ENCODE data around the gene MRPS17.
A peak's percentile ranks its signal among the peaks of the same experiment; 100 is the strongest.
"Not testable (repeated sequence)": the region's sequence is repeated elsewhere in the genome, so short reads cannot be mapped to it uniquely, and the experiment has no call there.

The MRPS17 gene

GRCh38 chr7:55951637-55952351, at the start of gene MRPS17:
Gene MRPS17 (plus strand): TSS chr7:55951877. CDS start chr7:55953196, 1,319 bp downstream.
- peak; percentile 89 for DNase-seq (ENCODE audit: low read depth, low spot score)

GRCh38 chr7:55903985-55904759, 47.5 kb upstream of the MRPS17 start:
- no peak for DNase-seq (ENCODE audit: low read depth, low spot score)

- DNase-seq (ENCODE audit: low read depth, low spot score) = no peak
These were observed 38.9 kb upstream of the MRPS17 start for GRCh38 chr7:55912748-55913158.

GRCh38 chr7:55917771-55918170, 33.9 kb upstream of the MRPS17 start:
- no peak for DNase-seq (ENCODE audit: low read depth, low spot score)

- no peak for DNase-seq (ENCODE audit: low read depth, low spot score)
These were observed 23.5 kb upstream of the MRPS17 start for GRCh38 chr7:55928006-55928767.

GRCh38 chr7:55931421-55932151, 20.1 kb upstream of the MRPS17 start:
- no peak for DNase-seq (ENCODE audit: low read depth, low spot score)

GRCh38 chr7:55939514-55940123, 12.1 kb upstream of the MRPS17 start:
- DNase-seq (ENCODE audit: low read depth, low spot score) = no peak

GRCh38 chr7:55946545-55946944, 5.1 kb upstream of the MRPS17 start:
- DNase-seq (ENCODE audit: low read depth, low spot score) = no peak

GRCh38 chr7:55952352-55952671, 635 bp downstream of the MRPS17 start:
- DNase-seq (ENCODE audit: low read depth, low spot score) = not testable (repeated sequence)

GRCh38 chr7:55953707-55954475, 2.2 kb downstream of the MRPS17 start:
- no peak for DNase-seq (ENCODE audit: low read depth, low spot score)

- DNase-seq (ENCODE audit: low read depth, low spot score) = no peak
These were observed 5.5 kb downstream of the MRPS17 start for GRCh38 chr7:55957190-55957589.

- DNase-seq (ENCODE audit: low read depth, low spot score) = no peak
These were observed 10.3 kb downstream of the MRPS17 start for GRCh38 chr7:55962014-55962413.

- no peak for DNase-seq (ENCODE audit: low read depth, low spot score)
These were observed 12.0 kb downstream of the MRPS17 start for GRCh38 chr7:55963584-55964168.

GRCh38 chr7:55964261-55965099, 12.8 kb downstream of the MRPS17 start, which contains the start of gene NIPSNAP2:
Gene NIPSNAP2 (plus strand): TSS chr7:55964585. CDS start chr7:55964610, 25 bp downstream.
- peak; percentile 10 for DNase-seq (ENCODE audit: low read depth, low spot score)

- DNase-seq (ENCODE audit: low read depth, low spot score) = no peak
These were observed 13.4 kb downstream of the MRPS17 start for GRCh38 chr7:55965100-55965470.

GRCh38 chr7:55965805-55966421, 14.2 kb downstream of the MRPS17 start:
- DNase-seq (ENCODE audit: low read depth, low spot score) = no peak

- no peak for DNase-seq (ENCODE audit: low read depth, low spot score)
These were observed 15.2 kb downstream of the MRPS17 start for GRCh38 chr7:55966851-55967250.

GRCh38 chr7:55969391-55969790, 17.7 kb downstream of the MRPS17 start:
- no peak for DNase-seq (ENCODE audit: low read depth, low spot score)

- DNase-seq (ENCODE audit: low read depth, low spot score) = no peak
These were observed 18.9 kb downstream of the MRPS17 start for GRCh38 chr7:55970561-55970960.

Data from activated CD4-positive, CD25-positive, alpha-beta regulatory T cell treated with anti-CD3 and anti-CD28 coated beads, Interleukin-2, amount 50 U/mL, for 16 hours (primary cell).